Choroid plexus epithelial cell (primary cell): Measurements from ENCODE around the gene GPR158.
"Not testable (repeated sequence)": the region's sequence is repeated elsewhere in the genome, so short reads cannot be mapped to it uniquely, and the experiment has no call there.

Experiments
- DNase-seq: peaks from one replicate; pipeline ENCODE4 v3.0.0-alpha.2; 2010; ENCODE audit warnings: low read depth
- H3K4me3 ChIP-seq: 2 replicates; pipeline ENCODE4 v1.5.1; 2011; ENCODE audit warnings: low read depth, mild to moderate bottlenecking, control low read depth, low read length, moderate library complexity
- TF ChIP-seq, protein P1 (sequence below): conservative IDR thresholded peaks from 2 replicates; pipeline ENCODE4 v1.5.1; 2011; ENCODE audit warnings: low read depth, mild to moderate bottlenecking, control low read depth, inconsistent platforms, low read length, moderate library complexity

Gene GPR158

DNA sequence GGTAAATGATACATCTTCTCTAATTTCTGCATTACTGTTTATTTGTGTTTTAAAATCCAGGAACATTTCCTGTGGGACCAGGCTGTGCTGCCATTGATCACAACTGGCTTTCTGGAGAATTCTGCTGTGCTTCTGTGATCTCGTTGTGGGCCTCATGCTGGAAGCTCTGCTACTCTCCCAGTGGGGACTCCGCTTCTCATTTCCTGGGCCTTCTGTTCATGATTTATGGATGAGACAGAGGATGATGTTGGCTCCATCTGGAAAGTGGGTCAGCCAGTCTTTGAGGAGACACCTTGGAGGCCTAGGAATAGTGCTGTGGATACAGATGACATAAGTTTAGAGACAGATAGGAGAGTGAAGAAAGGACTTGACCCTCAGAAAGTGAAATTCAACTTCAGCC is 15.2 kb upstream of the GPR158 start:
- TF ChIP-seq, protein P1, sequence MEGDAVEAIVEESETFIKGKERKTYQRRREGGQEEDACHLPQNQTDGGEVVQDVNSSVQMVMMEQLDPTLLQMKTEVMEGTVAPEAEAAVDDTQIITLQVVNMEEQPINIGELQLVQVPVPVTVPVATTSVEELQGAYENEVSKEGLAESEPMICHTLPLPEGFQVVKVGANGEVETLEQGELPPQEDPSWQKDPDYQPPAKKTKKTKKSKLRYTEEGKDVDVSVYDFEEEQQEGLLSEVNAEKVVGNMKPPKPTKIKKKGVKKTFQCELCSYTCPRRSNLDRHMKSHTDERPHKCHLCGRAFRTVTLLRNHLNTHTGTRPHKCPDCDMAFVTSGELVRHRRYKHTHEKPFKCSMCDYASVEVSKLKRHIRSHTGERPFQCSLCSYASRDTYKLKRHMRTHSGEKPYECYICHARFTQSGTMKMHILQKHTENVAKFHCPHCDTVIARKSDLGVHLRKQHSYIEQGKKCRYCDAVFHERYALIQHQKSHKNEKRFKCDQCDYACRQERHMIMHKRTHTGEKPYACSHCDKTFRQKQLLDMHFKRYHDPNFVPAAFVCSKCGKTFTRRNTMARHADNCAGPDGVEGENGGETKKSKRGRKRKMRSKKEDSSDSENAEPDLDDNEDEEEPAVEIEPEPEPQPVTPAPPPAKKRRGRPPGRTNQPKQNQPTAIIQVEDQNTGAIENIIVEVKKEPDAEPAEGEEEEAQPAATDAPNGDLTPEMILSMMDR = no peak

GRCh38 chr10:25162391-25162790 is 12.4 kb upstream of the GPR158 start:
- TF ChIP-seq, protein P1 = no peak
- no peak overlapping the region for H3K4me3 ChIP-seq
- DNase-seq = no peak

More for the DNA sequence above, 15.2 kb upstream of the GPR158 start:
- DNase-seq = no peak
- no peak overlapping the region for H3K4me3 ChIP-seq

- not testable (repeated sequence) for DNase-seq, H3K4me3 ChIP-seq
Measured at GRCh38 chr10:25163464-25163863, 11.3 kb upstream of the GPR158 start.

GRCh38 chr10:25169740-25170139 is 5.1 kb upstream of the GPR158 start:
- TF ChIP-seq, protein P1 = no peak
- DNase-seq = no peak
- H3K4me3 ChIP-seq = no peak overlapping the region

DNA sequence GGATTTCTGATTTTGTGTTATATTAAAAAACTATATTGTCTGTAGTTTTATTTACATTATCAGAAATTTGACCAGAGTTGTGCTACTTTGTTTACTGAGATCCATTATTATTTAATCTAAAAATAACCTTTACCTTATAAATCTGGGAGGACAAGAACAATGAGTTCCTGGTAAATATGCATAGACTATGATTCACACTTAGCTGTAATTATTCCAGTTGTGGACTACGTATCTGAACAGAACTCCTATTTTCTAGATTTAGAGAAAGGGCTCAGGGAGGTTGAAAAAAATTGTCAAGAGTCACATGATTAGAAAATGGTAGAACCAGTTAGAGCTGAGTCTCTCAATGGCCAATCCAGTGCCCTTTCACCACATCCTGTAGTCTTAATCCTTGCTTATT is 4.2 kb upstream of the GPR158 start:
- TF ChIP-seq, protein P1 = no peak
- DNase-seq = no peak
- H3K4me3 ChIP-seq = no peak overlapping the region

GRCh38 chr10:25175527-25176420 is 973 bp downstream of the GPR158 start:
- TF ChIP-seq, protein P1 = no peak
- peak; percentile 23 for DNase-seq
- no peak overlapping the region for H3K4me3 ChIP-seq

GRCh38 chr10:25176421-25176968 is 1.7 kb downstream of the GPR158 start:
- H3K4me3 ChIP-seq = no peak overlapping the region
- DNase-seq = no peak
- TF ChIP-seq, protein P1 = no peak
